Activated CD4-positive, alpha-beta T cell treated with anti-CD3 and anti-CD28 coated beads for 36 hours (primary cell): ENCODE results near the gene PLXNB3. TPM values are rescaled to one million over a fixed set of nuclear protein-coding genes. Genes with fewer than 3 reads are reported as not detected.

Source experiments
- ATAC-seq: fragments of 200-7000 bp; cut with Tn5 transposase; one replicate; pipeline ENCODE4 v1.10.0; 2021; ENCODE audit warnings: mild to moderate bottlenecking, moderate library complexity
- CTCF ChIA-PET: fragments of 350-600 bp; sonication (Branson Sonifier 250); formaldehyde crosslinking; loops from one replicate; lab custom pipeline; 2021; ENCODE audit warnings: antibody characterized with exemption; lab: Charles Lee
- POLR2A ChIA-PET: fragments of 350-600 bp; sonication (Branson Sonifier 250); formaldehyde crosslinking; loops from one replicate; lab custom pipeline; 2021; ENCODE audit warnings: antibody characterized with exemption, inconsistent platforms; lab: Charles Lee
- DNase-seq: peaks from one replicate; pipeline ENCODE4 v3.0.0-alpha.2; 2020
- H3K27ac Mint-ChIP-seq: one replicate; pipeline ENCODE4 v1.8.0; 2021; ENCODE audit warnings: mixed read lengths
- H3K27me3 Mint-ChIP-seq: one replicate; pipeline ENCODE4 v1.8.0; 2021; ENCODE audit warnings: mixed read lengths
- H3K36me3 Mint-ChIP-seq: one replicate; pipeline ENCODE4 v1.8.0; 2021; ENCODE audit warnings: low read depth, mixed read lengths
- H3K4me1 Mint-ChIP-seq: one replicate; pipeline ENCODE4 v1.8.0; 2021; ENCODE audit warnings: mixed read lengths
- H3K4me3 Mint-ChIP-seq: one replicate; pipeline ENCODE4 v1.8.0; 2021; ENCODE audit warnings: mild to moderate bottlenecking, moderate library complexity, mixed read lengths
- H3K9me3 Mint-ChIP-seq: one replicate; pipeline ENCODE4 v1.8.0; 2021; ENCODE audit warnings: low read depth, mixed read lengths
- intact Hi-C, 2 experiments: fragments of 100-400 bp; cut with DNase I in 1 of 2; cut with micrococcal nuclease in 1 of 2; formaldehyde crosslinking; loops; one replicate each; pipeline versions ENCODE4 v1.14.2 to v1.15.1; 2022 to 2024; cut with DNase I, micrococcal nuclease
- total RNA-seq, 2 experiments: library from RNA; stranded (reverse); gene quantifications; one replicate each; pipeline ENCODE4 v1.2.3, GENCODE V29; 2021

The PLXNB3 gene
- total RNA-seq, 2 experiments from 2014 or later = 1.6 to 2.4 TPM

DNA sequence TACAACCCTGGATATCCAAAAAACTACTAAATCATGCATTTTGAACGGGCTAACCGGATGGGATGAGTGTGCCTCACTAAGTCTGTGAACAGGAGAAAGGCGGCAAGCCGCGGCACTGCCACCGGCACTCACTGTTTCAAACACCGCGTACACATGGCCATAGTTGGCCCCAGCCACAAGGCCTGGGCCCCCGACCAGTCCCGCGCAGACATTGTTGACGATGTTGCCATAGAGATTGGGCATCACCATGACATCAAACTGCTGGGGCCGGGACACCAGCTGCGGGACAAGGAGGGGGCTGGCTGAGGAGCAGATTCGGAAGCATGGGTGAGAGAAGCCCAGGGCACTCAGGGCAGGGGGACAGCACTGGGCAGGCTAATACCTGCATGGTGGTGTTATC lies 22.6 kb downstream of the PLXNB3 start:
- POLR2A ChIA-PET = no interaction called here
- intact Hi-C loops = no loop called here
- no peak overlapping the region for H3K27ac Mint-ChIP-seq

DNA sequence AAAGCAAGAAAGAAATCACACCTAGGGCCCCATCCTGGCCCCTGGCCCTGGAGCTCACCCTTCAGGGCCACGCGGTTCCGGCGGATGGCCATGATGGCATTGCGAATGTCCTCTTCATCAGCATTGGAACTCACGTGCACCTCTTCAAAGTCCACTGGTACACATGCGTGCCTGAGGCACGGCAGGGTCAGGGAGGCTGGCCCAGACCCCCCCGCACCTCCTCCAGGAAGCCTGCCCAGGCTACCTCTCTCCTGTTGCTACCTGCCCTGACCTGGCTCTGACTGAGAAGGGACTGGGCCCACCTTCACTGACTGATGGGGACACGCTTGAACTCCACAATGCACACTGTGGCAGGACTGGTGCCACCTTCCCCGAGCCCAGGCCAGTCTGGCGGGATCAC lies 25.6 kb downstream of the PLXNB3 start:
- DNase-seq (no peak), ATAC-seq (no peak)
- intact Hi-C loops = loop anchor here in 1 of 2 experiments (5.0 kb wide), 1 partner anchor 138 kb away; the partner anchor contains the start of gene ARHGAP4
- Mint-ChIP-seq H3K9me3 (no peaks in the 10 kb centered on the region), H3K27me3 (no peaks in the 10 kb centered on the region), H3K36me3 (peaks cover 6% of the 10 kb centered on the region), H3K27ac (no peak overlapping the region), H3K4me3 (no peak overlapping the region), H3K4me1 (peaks cover 8% of the 10 kb centered on the region)
- ChIA-PET POLR2A (no interaction called here), CTCF (interaction anchor here (0.6 kb wide), 1 partner anchor 50 kb away, joined by 3 read pairs; no protein-coding TSS in a partner anchor)

More for the DNA sequence above, 22.6 kb downstream of the PLXNB3 start:
- peaks cover 5% of the 10 kb centered on the region for H3K36me3 Mint-ChIP-seq
- CTCF ChIA-PET = interaction anchor here (0.5 kb wide), 1 partner anchor 52 kb away, joined by 3 read pairs; no protein-coding TSS in a partner anchor
- no peak overlapping the region for H3K4me3 Mint-ChIP-seq
- ATAC-seq (no peak), DNase-seq (no peak)
- no peaks in the 10 kb centered on the region for H3K27me3 Mint-ChIP-seq
- H3K9me3 Mint-ChIP-seq = no peaks in the 10 kb centered on the region
- no peaks in the 10 kb centered on the region for H3K4me1 Mint-ChIP-seq

- H3K4me3 Mint-ChIP-seq = no peak overlapping the region
- DNase-seq (no peak), ATAC-seq (no peak)
- intact Hi-C loops = loop anchor here in 1 of 2 experiments (5.0 kb wide), 1 partner anchor 136 kb away; the partner anchor contains the start of gene ARHGAP4
- peaks cover 9% of the 10 kb centered on the region for H3K36me3 Mint-ChIP-seq
- H3K27ac Mint-ChIP-seq = no peak overlapping the region
- POLR2A ChIA-PET = no interaction called here
- CTCF ChIA-PET = interaction anchor here (1.4 kb wide), 1 partner anchor 13 kb away, joined by 5 read pairs; no protein-coding TSS in a partner anchor
- no peaks in the 10 kb centered on the region for H3K9me3 Mint-ChIP-seq
- H3K4me1 Mint-ChIP-seq = peaks cover 14% of the 10 kb centered on the region
- no peaks in the 10 kb centered on the region for H3K27me3 Mint-ChIP-seq
These were observed 27.2 kb downstream of the PLXNB3 start for GRCh38 chrX:153791104-153791852.

- DNase-seq (no peak), ATAC-seq (no peak)
- H3K4me3 Mint-ChIP-seq = peak overlapping the region; percentile 93
- H3K27ac Mint-ChIP-seq = no peak overlapping the region
- H3K4me1 Mint-ChIP-seq = peaks cover 21% of the 10 kb centered on the region
- H3K9me3 Mint-ChIP-seq = no peaks in the 10 kb centered on the region
- peaks cover 17% of the 10 kb centered on the region for H3K36me3 Mint-ChIP-seq
- intact Hi-C loops = loop anchor here in 1 of 2 experiments (5.0 kb wide), 1 partner anchor 135 kb away; the partner anchor contains the start of gene ARHGAP4
- POLR2A ChIA-PET = no interaction called here
- no peaks in the 10 kb centered on the region for H3K27me3 Mint-ChIP-seq
- CTCF ChIA-PET = interaction anchor here (1.4 kb wide), 1 partner anchor 14 kb away, joined by 5 read pairs; no protein-coding TSS in a partner anchor
These were observed 28.3 kb downstream of the PLXNB3 start for GRCh38 chrX:153792368-153792767.

DNA sequence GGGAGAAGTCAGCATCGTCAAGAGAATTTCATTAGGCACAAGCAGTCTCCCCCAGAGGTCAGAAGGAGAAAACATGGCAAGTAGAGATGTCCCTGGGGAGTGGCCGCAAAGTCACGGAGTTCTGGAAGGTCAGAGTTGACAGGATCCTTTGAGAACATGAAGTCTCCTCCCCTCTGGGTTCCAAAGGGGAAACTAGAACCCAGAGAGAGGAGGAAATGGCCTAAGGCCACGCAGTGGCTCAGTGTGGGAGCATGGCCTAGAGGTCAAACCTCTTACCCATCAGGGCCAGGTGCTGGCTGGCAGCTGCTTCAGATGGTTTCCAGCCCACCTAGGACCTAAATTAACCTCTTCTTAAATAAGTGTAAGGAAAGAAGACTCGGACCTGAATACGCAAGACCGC lies 29.2 kb downstream of the PLXNB3 start:
- intact Hi-C loops = loop anchor here in 1 of 2 experiments (5.0 kb wide), 1 partner anchor 134 kb away; the partner anchor contains the start of gene ARHGAP4
- Mint-ChIP-seq H3K4me1 (peaks cover 21% of the 10 kb centered on the region), H3K36me3 (peaks cover 17% of the 10 kb centered on the region), H3K9me3 (no peaks in the 10 kb centered on the region), H3K4me3 (peak overlapping the region; percentile 93), H3K27me3 (no peaks in the 10 kb centered on the region), H3K27ac (peak overlapping the region; percentile 84)
- ChIA-PET CTCF (no interaction called here), POLR2A (interaction anchor here (0.7 to 1.8 kb wide), 2 partner anchors 132 to 141 kb away, joined by 3 to 11 read pairs; partner anchors contain the start of gene ARHGAP4)
- DNase-seq (no peak), ATAC-seq (no peak)

GRCh38 chrX:153794018-153794896 lies 30.2 kb downstream of the PLXNB3 start, which contains the start of the genes IDH3G and SSR4:
Gene IDH3G, minus strand, starts transcription at chrX:153794375. Its CDS starts 49 bp downstream, at chrX:153794326.
Gene SSR4, plus strand, starts transcription at chrX:153794668. Its CDS starts 20 bp downstream, at chrX:153794688.
- intact Hi-C loops = loop anchor here (1.0 to 5.0 kb wide), 10 partner anchors 30 to 753 kb away; partner anchors contain the start of genes ABCD1 (in 2 of the 2), BCAP31 (in 2 of the 2), HCFC1 (in 2 of the 2) and ARHGAP4 (in 1 of the 2)
- ATAC-seq (peak; percentile 97), DNase-seq (peak; percentile 96)
- Mint-ChIP-seq H3K4me3 (peak within 1 kb of the TSS; percentile 93), H3K27me3 (no peaks in the 10 kb centered on the region), H3K27ac (peak within 1 kb of the TSS; percentile 93), H3K9me3 (no peaks in the 10 kb centered on the region), H3K36me3 (peaks cover 18% of the 10 kb centered on the region), H3K4me1 (peaks cover 21% of the 10 kb centered on the region)
- ChIA-PET POLR2A (interaction anchor here (0.7 to 1.8 kb wide), 5 partner anchors 11 to 325 kb away, joined by 3 to 11 read pairs (median 3); partner anchors contain the start of gene ARHGAP4), CTCF (interaction anchor here (0.6 to 1.0 kb wide), 5 partner anchors 24 to 451 kb away, joined by 3 read pairs; no protein-coding TSS in a partner anchor)

DNA sequence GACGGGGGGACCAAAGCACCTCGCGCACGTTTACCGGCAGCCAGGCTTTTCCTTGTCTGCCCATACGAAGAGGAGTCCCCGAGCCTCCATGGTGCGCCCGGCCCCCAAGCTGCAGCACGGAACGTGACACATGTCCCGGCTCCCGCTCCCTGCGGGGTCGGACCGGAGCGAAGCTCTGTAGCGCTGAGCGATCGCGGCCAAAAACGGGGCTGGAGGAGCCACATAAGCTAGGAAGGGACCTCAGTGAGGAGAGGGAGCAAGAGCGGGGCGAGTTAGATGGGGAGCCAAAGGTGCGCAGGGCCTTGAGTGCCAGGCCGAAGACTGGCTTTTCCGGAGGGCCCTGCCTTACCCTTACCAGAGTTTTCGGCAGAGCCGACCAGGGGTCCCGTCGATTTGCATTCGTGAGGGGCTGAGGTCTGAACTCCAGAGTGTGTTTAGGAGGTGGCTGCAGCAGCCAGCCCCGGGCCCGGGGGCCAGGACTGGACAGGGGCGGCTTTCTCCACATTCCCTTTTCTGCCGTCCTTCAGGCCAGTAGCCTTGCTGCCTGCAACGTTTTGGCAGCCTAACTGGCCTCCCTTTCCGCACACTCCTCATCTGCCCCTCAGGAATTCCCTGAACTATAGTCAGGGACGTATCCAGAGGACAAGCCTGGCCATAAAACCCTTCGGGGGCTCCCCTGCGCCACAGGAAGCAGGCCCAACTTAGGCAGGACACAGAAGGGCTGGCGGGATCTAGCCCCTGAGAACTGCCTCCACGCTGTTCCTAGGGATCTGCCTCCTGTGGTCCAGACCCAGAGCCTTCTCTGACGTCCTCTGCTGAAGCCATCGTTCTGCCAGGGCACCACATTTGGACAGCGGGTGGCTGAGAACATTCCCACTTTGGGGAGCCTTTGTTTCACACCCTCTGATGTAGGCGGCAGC lies 31.1 kb downstream of the PLXNB3 start:
- intact Hi-C loops = loop anchor here (1.0 to 5.0 kb wide), 10 partner anchors 31 to 752 kb away; partner anchors contain the start of genes ABCD1 (in 2 of the 2), BCAP31 (in 2 of the 2), HCFC1 (in 2 of the 2) and ARHGAP4 (in 1 of the 2)
- Mint-ChIP-seq H3K36me3 (peaks cover 17% of the 10 kb centered on the region), H3K27me3 (no peaks in the 10 kb centered on the region), H3K4me3 (peak overlapping the region; percentile 93), H3K9me3 (no peaks in the 10 kb centered on the region), H3K4me1 (peaks cover 21% of the 10 kb centered on the region), H3K27ac (peak overlapping the region; percentile 93)
- no peak for ATAC-seq
- CTCF ChIA-PET = interaction anchor here (0.7 to 1.0 kb wide), 4 partner anchors 23 to 452 kb away, joined by 3 read pairs; no protein-coding TSS in a partner anchor
- POLR2A ChIA-PET = interaction anchor here (0.7 to 1.8 kb wide), 4 partner anchors 10 to 326 kb away, joined by 3 to 11 read pairs (median 4); partner anchors contain the start of gene ARHGAP4
- peak; percentile 45 for DNase-seq

GRCh38 chrX:153797415-153798015 lies 33.5 kb downstream of the PLXNB3 start:
- H3K27me3 Mint-ChIP-seq = no peaks in the 10 kb centered on the region
- peaks cover 15% of the 10 kb centered on the region for H3K36me3 Mint-ChIP-seq
- ChIA-PET CTCF (interaction anchor here (0.5 kb wide), 1 partner anchor 511 kb away, joined by 4 read pairs; no protein-coding TSS in a partner anchor), POLR2A (no interaction called here)
- H3K9me3 Mint-ChIP-seq = no peaks in the 10 kb centered on the region
- ATAC-seq (no peak), DNase-seq (no peak)
- H3K4me1 Mint-ChIP-seq = peaks cover 19% of the 10 kb centered on the region
- intact Hi-C loops = no loop called here
- no peak overlapping the region for H3K4me3 Mint-ChIP-seq
- no peak overlapping the region for H3K27ac Mint-ChIP-seq

GRCh38 chrX:153799326-153799725 lies 35.3 kb downstream of the PLXNB3 start:
- DNase-seq = no peak
- POLR2A ChIA-PET = interaction anchor here (0.6 kb wide), 1 partner anchor 139 kb away, joined by 5 read pairs; no protein-coding TSS in a partner anchor
- intact Hi-C loops = no loop called here
- no peak overlapping the region for H3K4me3 Mint-ChIP-seq
- CTCF ChIA-PET = interaction anchor here (0.7 kb wide), 1 partner anchor 13 kb away, joined by 3 read pairs; no protein-coding TSS in a partner anchor
- no peak overlapping the region for H3K27ac Mint-ChIP-seq
- H3K4me1 Mint-ChIP-seq = peaks cover 12% of the 10 kb centered on the region
- ATAC-seq = no peak
- no peaks in the 10 kb centered on the region for H3K27me3 Mint-ChIP-seq
- H3K9me3 Mint-ChIP-seq = no peaks in the 10 kb centered on the region
- peaks cover 15% of the 10 kb centered on the region for H3K36me3 Mint-ChIP-seq
